Omental fat pad (tissue), 4 donors: Measurements from ENCODE around the gene IDH2. TPM values are rescaled to one million over a fixed set of nuclear protein-coding genes. Genes with fewer than 3 reads are reported as not detected.
"Not testable (repeated sequence)": the region's sequence is repeated elsewhere in the genome, so short reads cannot be mapped to it uniquely, and the experiment has no call there.

ENCODE experiments used
- ATAC-seq: fragments of 150-250 bp; one replicate; pipeline ENCODE4 v1.9.1; 2016; ENCODE audit warnings: mild to moderate bottlenecking, moderate library complexity; ENCODE audit not compliant: low FRiP score
- DNase-seq: peaks from one replicate; pipeline ENCODE4 v3.0.0-alpha.2; 2019; ENCODE audit warnings: low spot score
- total RNA-seq, 4 donors: library from RNA; depleted of rRNA; stranded (reverse); fragments of >200 nt; gene quantifications; one replicate each; pipeline ENCODE4 v1.1.0, GENCODE V29; 2016
- TF ChIP-seq, protein P1 (sequence below), 3 donors: fragments of 450-650 bp; IDR thresholded peaks; one replicate each; pipeline ENCODE4 v1.5.1; 2016 to 2017; ENCODE audit warnings: antibody characterized with exemption in 3 of 3, mild to moderate bottlenecking in 3 of 3, moderate library complexity in 2 of 3

The IDH2 gene
- total RNA-seq, 4 donors from 2014 or later = 24.9 to 43.7 (median 35.2) TPM

DNA sequence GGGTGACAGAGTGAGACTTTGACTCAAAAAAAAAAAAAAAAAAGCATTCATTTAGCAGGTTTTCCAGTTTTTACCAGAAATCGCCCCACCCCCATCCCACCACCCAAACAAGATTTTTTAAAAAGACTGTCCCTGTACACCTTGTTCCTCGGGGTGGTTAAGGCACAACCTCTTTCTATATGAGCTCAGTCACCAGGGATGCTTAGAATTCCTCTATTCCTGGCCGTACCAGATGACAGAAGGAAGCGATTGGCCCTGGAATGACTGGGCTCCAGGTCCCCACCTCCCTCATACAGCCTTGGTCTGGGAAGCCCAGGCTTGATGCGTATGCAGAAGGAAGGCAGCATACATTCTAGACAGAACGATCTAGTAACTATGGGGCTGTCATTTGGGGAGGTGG lies 25.6 kb downstream of the IDH2 start:
- ATAC-seq = no peak
- TF ChIP-seq, protein P1, sequence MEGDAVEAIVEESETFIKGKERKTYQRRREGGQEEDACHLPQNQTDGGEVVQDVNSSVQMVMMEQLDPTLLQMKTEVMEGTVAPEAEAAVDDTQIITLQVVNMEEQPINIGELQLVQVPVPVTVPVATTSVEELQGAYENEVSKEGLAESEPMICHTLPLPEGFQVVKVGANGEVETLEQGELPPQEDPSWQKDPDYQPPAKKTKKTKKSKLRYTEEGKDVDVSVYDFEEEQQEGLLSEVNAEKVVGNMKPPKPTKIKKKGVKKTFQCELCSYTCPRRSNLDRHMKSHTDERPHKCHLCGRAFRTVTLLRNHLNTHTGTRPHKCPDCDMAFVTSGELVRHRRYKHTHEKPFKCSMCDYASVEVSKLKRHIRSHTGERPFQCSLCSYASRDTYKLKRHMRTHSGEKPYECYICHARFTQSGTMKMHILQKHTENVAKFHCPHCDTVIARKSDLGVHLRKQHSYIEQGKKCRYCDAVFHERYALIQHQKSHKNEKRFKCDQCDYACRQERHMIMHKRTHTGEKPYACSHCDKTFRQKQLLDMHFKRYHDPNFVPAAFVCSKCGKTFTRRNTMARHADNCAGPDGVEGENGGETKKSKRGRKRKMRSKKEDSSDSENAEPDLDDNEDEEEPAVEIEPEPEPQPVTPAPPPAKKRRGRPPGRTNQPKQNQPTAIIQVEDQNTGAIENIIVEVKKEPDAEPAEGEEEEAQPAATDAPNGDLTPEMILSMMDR (IDR thresholded peaks at IDR 0.05) = no peak
- no peak for DNase-seq

DNA sequence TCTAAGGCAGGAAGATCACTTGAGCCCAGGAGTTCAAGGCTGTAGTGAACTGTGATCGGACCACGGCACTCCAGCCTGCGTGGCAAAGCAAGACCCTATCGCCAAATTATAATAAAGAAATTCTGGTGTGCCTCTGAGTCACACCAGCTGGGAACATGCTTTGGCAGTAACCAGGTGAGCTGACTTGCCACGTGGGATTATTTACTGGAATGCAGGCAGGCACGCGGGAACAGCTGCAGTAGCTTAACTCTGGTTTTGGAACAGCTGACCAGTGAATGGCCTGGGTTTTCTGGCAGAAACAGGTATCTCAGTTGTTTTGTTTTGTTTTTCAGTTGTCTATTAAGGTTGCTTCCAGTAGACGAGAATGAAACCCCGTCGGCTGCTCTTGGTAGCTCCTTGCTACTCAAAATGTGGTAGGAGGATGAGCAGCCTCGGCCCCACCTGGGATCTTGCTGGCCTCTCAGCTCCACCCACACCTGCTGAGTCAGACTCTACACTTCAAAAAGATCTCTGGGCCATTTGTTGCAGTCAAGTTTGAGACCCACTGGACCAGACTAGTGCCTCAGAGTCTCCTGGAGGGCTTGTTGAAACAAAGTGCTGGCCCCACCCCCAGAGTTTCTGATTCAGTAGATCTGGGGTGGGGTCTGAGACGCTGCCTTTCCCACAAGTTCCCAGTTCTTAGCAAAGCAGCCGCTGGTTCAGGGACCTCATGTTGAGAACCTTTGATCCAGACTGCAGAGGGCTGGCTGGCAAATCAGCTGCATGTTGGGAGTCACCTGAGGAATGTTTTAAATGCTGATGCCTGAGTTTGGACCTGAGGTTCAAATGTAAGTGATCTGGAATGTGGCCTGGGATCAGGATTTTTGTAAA lies 26.6 kb downstream of the IDH2 start:
- TF ChIP-seq, protein P1 (IDR thresholded peaks at IDR 0.05) = no peak
- no peak for ATAC-seq
- no peak for DNase-seq

DNA sequence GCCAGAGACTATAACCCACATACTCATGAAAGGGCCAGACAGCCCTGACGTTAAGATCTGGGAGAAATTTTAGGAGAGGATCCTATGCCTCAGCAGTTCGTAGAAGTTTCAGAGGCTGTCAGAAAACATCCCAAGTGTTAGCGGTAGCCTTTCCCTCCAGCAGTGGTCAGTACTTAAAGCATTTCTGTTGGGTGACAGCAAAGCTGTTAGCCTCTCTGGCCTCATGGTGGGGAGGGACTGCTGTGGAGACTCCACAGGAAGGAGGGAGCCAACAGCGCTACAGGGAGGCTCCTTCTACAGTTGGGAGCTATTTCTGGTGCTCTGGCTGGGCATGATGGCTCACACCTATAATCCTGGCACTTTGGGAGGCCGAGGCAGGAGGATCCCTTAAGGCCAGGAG lies 27.4 kb downstream of the IDH2 start:
- DNase-seq (no peak), ATAC-seq (no peak)
- TF ChIP-seq, protein P1 (IDR thresholded peaks at IDR 0.05) = no peak

DNA sequence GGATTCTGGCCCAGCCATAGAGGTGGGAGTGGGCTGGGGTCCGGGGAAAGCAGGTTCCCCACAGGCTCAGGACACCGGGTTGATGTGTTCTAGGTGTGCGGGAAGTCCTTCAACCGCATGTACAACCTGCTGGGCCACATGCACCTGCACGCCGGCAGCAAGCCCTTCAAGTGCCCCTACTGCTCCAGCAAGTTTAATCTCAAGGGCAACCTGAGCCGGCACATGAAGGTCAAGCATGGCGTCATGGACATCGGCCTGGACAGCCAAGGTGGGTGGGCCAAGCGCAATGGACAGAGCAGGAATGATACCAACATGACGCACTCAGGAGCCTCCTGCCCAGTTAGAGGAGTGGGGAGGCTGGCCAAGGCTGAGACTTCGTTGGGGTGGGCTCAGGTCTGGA lies 28.2 kb downstream of the IDH2 start:
- TF ChIP-seq, protein P1 (IDR thresholded peaks at IDR 0.05) = no peak
- no peak for DNase-seq
- no peak for ATAC-seq

DNA sequence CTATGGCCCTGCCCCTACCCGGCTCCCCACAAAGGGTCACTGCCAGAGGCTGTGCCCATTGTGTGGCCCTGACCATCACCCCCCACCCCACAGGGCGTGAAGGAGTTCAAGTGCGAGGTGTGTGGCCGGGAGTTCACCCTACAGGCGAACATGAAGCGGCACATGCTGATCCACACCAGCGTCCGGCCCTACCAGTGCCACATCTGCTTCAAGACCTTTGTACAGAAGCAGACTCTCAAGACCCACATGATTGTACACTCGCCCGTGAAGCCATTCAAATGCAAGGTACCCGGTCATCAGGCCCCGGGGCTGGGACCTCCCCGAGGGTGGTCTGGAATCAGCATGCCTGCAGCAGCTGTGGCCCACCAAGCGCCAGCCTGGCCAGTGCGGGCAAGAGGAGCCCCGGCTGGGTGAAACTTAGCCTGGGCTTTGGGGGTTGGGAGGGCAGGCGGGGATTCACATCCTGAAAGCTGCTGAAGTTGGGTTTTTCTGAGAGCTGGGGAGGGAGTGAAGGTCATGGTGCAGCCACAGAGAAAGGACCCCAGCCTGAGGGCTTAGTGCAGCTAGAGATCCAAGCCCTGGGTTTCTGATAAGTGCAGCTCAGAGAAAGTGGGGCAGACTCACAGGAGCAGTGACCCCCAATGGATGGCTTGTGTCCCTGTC lies 29.2 kb downstream of the IDH2 start:
- TF ChIP-seq, protein P1 (IDR thresholded peaks at IDR 0.05) = no peak
- no peak for ATAC-seq
- DNase-seq = no peak

DNA sequence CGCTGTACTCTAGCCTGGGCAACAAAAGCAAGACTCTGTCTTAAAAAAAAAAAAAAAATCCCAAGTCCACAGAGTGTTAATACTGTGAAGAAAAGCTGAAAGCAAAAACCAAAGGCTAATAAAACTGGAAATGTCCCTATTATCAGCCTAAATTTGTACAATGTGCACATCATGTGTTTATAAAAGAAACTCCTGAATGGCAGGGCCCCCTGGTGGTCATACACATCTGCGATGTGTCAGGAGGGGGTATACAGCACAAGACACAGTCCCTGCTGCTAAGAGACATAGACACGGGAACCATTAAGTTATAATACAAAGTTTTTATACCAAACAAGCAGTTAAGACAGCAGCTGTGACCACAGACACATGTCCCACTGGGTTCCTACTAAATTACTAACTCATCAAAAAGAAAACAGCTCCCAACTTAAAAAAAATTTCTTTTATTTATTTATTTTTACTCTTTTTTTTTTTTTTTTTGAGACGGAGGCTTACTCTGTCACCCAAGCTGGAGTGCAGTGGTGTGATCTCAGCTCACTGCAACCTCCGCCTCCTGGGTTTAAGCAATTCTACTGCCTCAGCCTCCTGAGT lies 31.0 kb downstream of the IDH2 start:
- ATAC-seq (peak; percentile 57), DNase-seq (peak; percentile 75)
- TF ChIP-seq, protein P1 (IDR thresholded peaks at IDR 0.05) = peak in 1 of 3 donors; percentile 7

DNA sequence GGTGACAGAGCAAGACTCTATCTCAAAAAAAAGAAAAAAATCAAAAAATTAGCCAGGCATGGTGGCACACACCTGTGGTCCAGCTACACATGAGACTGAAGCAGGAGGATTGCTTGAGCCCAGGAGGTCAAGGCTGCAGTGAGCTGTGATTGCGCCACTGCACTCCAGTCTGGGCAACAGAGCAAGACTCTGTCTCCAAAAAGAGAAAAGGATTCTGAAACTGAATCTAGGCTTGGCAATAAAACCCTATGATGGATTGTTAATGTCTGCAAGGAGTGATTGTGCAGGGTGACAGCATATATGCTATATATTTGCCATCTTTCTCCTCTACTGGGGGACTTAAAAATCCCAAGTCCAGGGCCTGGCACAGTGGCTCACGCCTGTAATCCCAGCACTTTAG lies 31.6 kb downstream of the IDH2 start:
- DNase-seq, ATAC-seq: not testable (repeated sequence)
